Body of pancreas (tissue), 4 donors: ENCODE measurements around the gene CTNND2. TPM values are rescaled to one million over a fixed set of nuclear protein-coding genes. Genes with fewer than 3 reads are reported as not detected.

Experiments used
- ATAC-seq: fragments of 150-250 bp; one replicate; pipeline ENCODE4 v1.9.1; 2016
- DNase-seq, 4 donors: peaks; one replicate each; pipeline ENCODE4 v3.0.0-alpha.2; 2019
- H3K27ac ChIP-seq, 4 donors: fragments of 200-600 bp; sonication (generic); 1 replicate in 3 of 4; 2 replicates in 1 of 4; pipeline versions ENCODE4 v1.5.1 to v1.6.1; 2016 to 2019; ENCODE audit warnings: mild to moderate bottlenecking in 1 of 4, mixed read lengths in 1 of 4, moderate library complexity in 1 of 4
- H3K27me3 ChIP-seq, 2 donors: fragments of 200-600 bp; sonication (generic); one replicate each; pipeline ENCODE4 v1.6.0; 2016; ENCODE audit warnings: mild to moderate bottlenecking in 1 of 2
- H3K36me3 ChIP-seq, 2 donors: fragments of 200-600 bp; sonication (generic); replicated peaks in 1 of 2; 2 replicates each; pipeline ENCODE4 v1.5.1; 2016; ENCODE audit warnings: low read depth in 2 of 2; ENCODE audit not compliant: insufficient read depth in 1 of 2
- H3K4me1 ChIP-seq: fragments of 200-600 bp; sonication (generic); one replicate; pipeline ENCODE4 v1.6.0; 2016
- H3K4me3 ChIP-seq, 2 donors: fragments of 200-600 bp; sonication (generic); 1 replicate in 1 of 2; 2 replicates in 1 of 2; pipeline ENCODE4 v1.5.1; 2016 to 2019
- H3K9me3 ChIP-seq, 3 donors: fragments of 200-600 bp; sonication (generic); 1 replicate in 2 of 3; 2 replicates in 1 of 3; pipeline ENCODE4 v1.5.1; 2016
- CTCF ChIP-seq, 7 experiments: fragments of 450-650 bp in 4 of 7; fragments of 200-600 bp in 3 of 7; sonication (generic) in 3 of 7; IDR thresholded peaks; one replicate each; pipeline ENCODE4 v1.5.1; 2016 to 2019; ENCODE audit warnings: antibody characterized with exemption in 7 of 7
- POLR2A ChIP-seq, 3 donors: fragments of 450-650 bp; IDR thresholded peaks; one replicate each; pipeline ENCODE4 v1.6.1; 2016; ENCODE audit warnings: antibody characterized with exemption in 3 of 3, mild to moderate bottlenecking in 2 of 3
- WGBS, 2 donors: methylation state at CpG; one replicate each; pipeline ENCODE4 v1.1.5; 2017; 5-methylcytosine and 5-hydroxymethylcytosine counted together
- intact Hi-C: fragments of 100-400 bp; cut with DNase I; formaldehyde crosslinking; loops from one replicate; pipeline ENCODE4 v1.15.1; 2023
- total RNA-seq, 2 donors: library from RNA; depleted of rRNA; stranded (reverse); fragments of >200 nt; gene quantifications; one replicate each; pipeline ENCODE4 v1.1.0, GENCODE V29; 2016

Gene CTNND2
- total RNA-seq, 2 donors from 2014 or later: 21.0 to 82.4 TPM

- no peaks in the 10 kb centered on the region for H3K27me3 ChIP-seq
- no peaks in the 10 kb centered on the region for H3K36me3 ChIP-seq
- intact Hi-C loops: no loop called here
- H3K27ac ChIP-seq: no peak overlapping the region
- TF ChIP-seq POLR2A (IDR thresholded peaks at IDR 0.05): no peak
- TF ChIP-seq CTCF (IDR thresholded peaks at IDR 0.05): no peak
- H3K9me3 ChIP-seq: no peaks in the 10 kb centered on the region
- WGBS, 2 donors: 72 to 87% methylated on average over 4 of the region's 4 CpGs
- ATAC-seq (no peak), DNase-seq (no peak)
- no peak overlapping the region for H3K4me3 ChIP-seq
- peaks cover 5% of the 10 kb centered on the region for H3K4me1 ChIP-seq
Measured at GRCh38 chr5:11361768-11362167, 542.5 kb downstream of the CTNND2 start.

- no peak overlapping the region for H3K27ac ChIP-seq
- ATAC-seq: no peak
- intact Hi-C loops: no loop called here
- H3K36me3 ChIP-seq: no peaks in the 10 kb centered on the region
- H3K4me1 ChIP-seq: no peaks in the 10 kb centered on the region
- no peak overlapping the region for H3K4me3 ChIP-seq
- H3K9me3 ChIP-seq: no peaks in the 10 kb centered on the region
- no peaks in the 10 kb centered on the region for H3K27me3 ChIP-seq
- no peak for DNase-seq
- 65 to 77% methylated on average over 4 of the region's 4 CpGs for WGBS, 2 donors
- TF ChIP-seq POLR2A (IDR thresholded peaks at IDR 0.05) (no peak), CTCF (IDR thresholded peaks at IDR 0.05) (no peak)
Measured at GRCh38 chr5:11357928-11358327, 546.3 kb downstream of the CTNND2 start.

- ATAC-seq: no peak
- Histone ChIP-seq H3K36me3 (no peaks in the 10 kb centered on the region), H3K4me3 (no peak overlapping the region), H3K4me1 (no peaks in the 10 kb centered on the region), H3K27ac (no peak overlapping the region), H3K27me3 (no peaks in the 10 kb centered on the region), H3K9me3 (no peaks in the 10 kb centered on the region)
- TF ChIP-seq POLR2A (IDR thresholded peaks at IDR 0.05) (no peak), CTCF (IDR thresholded peaks at IDR 0.05) (no peak)
- intact Hi-C loops: no loop called here
- DNase-seq: no peak
Measured at GRCh38 chr5:11355491-11355890, 548.8 kb downstream of the CTNND2 start.

GRCh38 chr5:11346336-11346735 is 557.9 kb downstream of the CTNND2 start:
- H3K4me3 ChIP-seq: no peak overlapping the region
- intact Hi-C loops: no loop called here
- H3K4me1 ChIP-seq: no peaks in the 10 kb centered on the region
- no peak overlapping the region for H3K27ac ChIP-seq
- TF ChIP-seq POLR2A (IDR thresholded peaks at IDR 0.05) (no peak), CTCF (IDR thresholded peaks at IDR 0.05) (no peak)
- H3K9me3 ChIP-seq: no peaks in the 10 kb centered on the region
- H3K27me3 ChIP-seq: no peaks in the 10 kb centered on the region
- no peaks in the 10 kb centered on the region for H3K36me3 ChIP-seq
- ATAC-seq (no peak), DNase-seq (no peak)
- 87 to 94% methylated on average over 16 of the region's 16 CpGs for WGBS, 2 donors

- no peak for ATAC-seq
- Histone ChIP-seq H3K4me1 (peaks cover 6% of the 10 kb centered on the region), H3K4me3 (no peak overlapping the region), H3K27ac (no peak overlapping the region), H3K36me3 (no peaks in the 10 kb centered on the region), H3K9me3 (no peaks in the 10 kb centered on the region), H3K27me3 (no peaks in the 10 kb centered on the region)
- DNase-seq: no peak
- 48 to 52% methylated on average over 3 of the region's 3 CpGs for WGBS, 2 donors
- intact Hi-C loops: no loop called here
- TF ChIP-seq POLR2A (IDR thresholded peaks at IDR 0.05) (no peak), CTCF (IDR thresholded peaks at IDR 0.05) (no peak)
Measured at GRCh38 chr5:11335881-11336760, 568.1 kb downstream of the CTNND2 start.
